Breast epithelium (tissue), 4 donors: ENCODE results near the gene ZNF491. TPM values are rescaled to one million over a fixed set of nuclear protein-coding genes. Genes with fewer than 3 reads are reported as not detected.
"Not testable (repeated sequence)": the region's sequence is repeated elsewhere in the genome, so short reads cannot be mapped to it uniquely, and the experiment has no call there.

ENCODE experiments used
- DNase-seq, 2 donors: peaks; one replicate each; pipeline ENCODE4 v3.0.0-alpha.2; 2019; ENCODE audit warnings: low spot score in 2 of 2
- H3K27ac ChIP-seq, 2 donors: fragments of 200-600 bp; sonication (generic) in 1 of 2; one replicate each; pipeline ENCODE4 v1.5.1; 2016 to 2019; ENCODE audit warnings: mild to moderate bottlenecking in 1 of 2
- H3K27me3 ChIP-seq, 2 donors: fragments of 200-600 bp; sonication (generic) in 1 of 2; one replicate each; pipeline versions ENCODE4 v1.5.1 to v1.6.0; 2017 to 2019; ENCODE audit warnings: control low read depth in 1 of 2, mild to moderate bottlenecking in 1 of 2
- H3K36me3 ChIP-seq: fragments of 200-600 bp; one replicate; pipeline ENCODE4 v1.5.1; 2019
- H3K4me1 ChIP-seq, 2 donors: fragments of 200-600 bp; sonication (generic); one replicate each; pipeline ENCODE4 v1.5.1; 2016 to 2019; ENCODE audit warnings: control low read depth in 1 of 2
- H3K4me3 ChIP-seq, 3 donors: fragments of 200-600 bp; sonication (generic); 1 replicate in 2 of 3; 2 replicates in 1 of 3; pipeline ENCODE4 v1.5.1; 2016 to 2019; ENCODE audit warnings: mild to moderate bottlenecking in 3 of 3, moderate library complexity in 2 of 3
- H3K9me3 ChIP-seq, 2 donors: fragments of 200-600 bp; sonication (generic) in 1 of 2; one replicate each; pipeline ENCODE4 v1.5.1; 2016 to 2019; ENCODE audit warnings: control low read depth in 1 of 2
- POLR2A ChIP-seq: fragments of 450-650 bp; IDR thresholded peaks from one replicate; pipeline ENCODE4 v1.6.1; 2016; ENCODE audit warnings: antibody characterized with exemption, mild to moderate bottlenecking, moderate library complexity
- POLR2AphosphoS5 ChIP-seq, 3 donors: sonication (generic); formaldehyde crosslinking; IDR thresholded peaks; one replicate each; pipeline ENCODE4 v1.6.1; 2017; ENCODE audit warnings: antibody characterized with exemption in 3 of 3
- intact Hi-C: fragments of 100-400 bp; cut with DNase I; formaldehyde crosslinking; loops from one replicate; pipeline ENCODE4 v1.15.1; 2023; ENCODE audit warnings: low total_unique reads
- total RNA-seq, 3 donors: library from RNA; depleted of rRNA; stranded (reverse); fragments of >200 nt; gene quantifications; one replicate each; pipeline ENCODE4 v1.1.0, GENCODE V29; 2016
- TF ChIP-seq, protein P1 (sequence below), 3 donors: fragments of 450-650 bp; IDR thresholded peaks; one replicate each; pipeline ENCODE4 v1.5.1; 2016 to 2017; ENCODE audit warnings: antibody characterized with exemption in 3 of 3, mild to moderate bottlenecking in 3 of 3, moderate library complexity in 3 of 3

The ZNF491 gene
- total RNA-seq, 3 donors from 2014 or later = 1.6 to 3.9 (median 3.2) TPM

DNA sequence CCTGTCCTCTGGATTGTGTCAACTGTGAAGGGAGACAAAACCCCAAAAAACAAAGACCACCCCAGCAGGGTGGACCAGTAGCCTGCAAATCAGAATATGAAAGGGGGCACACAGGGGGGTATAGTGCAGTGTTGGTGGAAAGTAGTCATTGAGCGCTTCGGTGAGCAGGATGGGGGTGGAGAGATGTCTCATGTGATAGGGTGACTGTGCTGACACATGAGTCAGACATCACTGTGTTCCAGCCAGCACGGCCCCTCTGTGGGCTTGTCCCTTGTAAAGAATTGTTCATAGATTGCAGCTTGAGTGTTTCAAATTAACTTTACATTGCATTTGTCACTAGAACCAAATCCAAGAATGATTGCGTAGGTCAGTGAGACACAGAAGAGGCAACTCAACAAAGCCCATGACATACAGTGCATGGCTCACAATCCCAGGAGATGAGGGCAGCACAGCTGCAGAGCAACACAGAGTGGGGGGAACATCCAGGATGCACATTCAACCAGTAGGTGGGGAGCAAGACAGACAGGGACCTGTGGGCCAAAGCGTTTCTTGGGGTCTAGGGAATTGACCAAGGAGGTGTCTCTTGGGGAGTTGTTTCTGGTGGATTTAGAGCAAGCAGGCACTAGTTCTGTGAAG lies 23.3 kb downstream of the ZNF491 start:
- DNase-seq = no peak
- intact Hi-C loops = no loop called here
- H3K9me3 ChIP-seq = peaks cover 7 to 31% of the 10 kb centered on the region in 2 donors
- H3K4me1 ChIP-seq = no peaks in the 10 kb centered on the region
- no peak overlapping the region for H3K27ac ChIP-seq
- TF ChIP-seq POLR2AphosphoS5 (IDR thresholded peaks at IDR 0.05) = no peak
- TF ChIP-seq, protein P1, sequence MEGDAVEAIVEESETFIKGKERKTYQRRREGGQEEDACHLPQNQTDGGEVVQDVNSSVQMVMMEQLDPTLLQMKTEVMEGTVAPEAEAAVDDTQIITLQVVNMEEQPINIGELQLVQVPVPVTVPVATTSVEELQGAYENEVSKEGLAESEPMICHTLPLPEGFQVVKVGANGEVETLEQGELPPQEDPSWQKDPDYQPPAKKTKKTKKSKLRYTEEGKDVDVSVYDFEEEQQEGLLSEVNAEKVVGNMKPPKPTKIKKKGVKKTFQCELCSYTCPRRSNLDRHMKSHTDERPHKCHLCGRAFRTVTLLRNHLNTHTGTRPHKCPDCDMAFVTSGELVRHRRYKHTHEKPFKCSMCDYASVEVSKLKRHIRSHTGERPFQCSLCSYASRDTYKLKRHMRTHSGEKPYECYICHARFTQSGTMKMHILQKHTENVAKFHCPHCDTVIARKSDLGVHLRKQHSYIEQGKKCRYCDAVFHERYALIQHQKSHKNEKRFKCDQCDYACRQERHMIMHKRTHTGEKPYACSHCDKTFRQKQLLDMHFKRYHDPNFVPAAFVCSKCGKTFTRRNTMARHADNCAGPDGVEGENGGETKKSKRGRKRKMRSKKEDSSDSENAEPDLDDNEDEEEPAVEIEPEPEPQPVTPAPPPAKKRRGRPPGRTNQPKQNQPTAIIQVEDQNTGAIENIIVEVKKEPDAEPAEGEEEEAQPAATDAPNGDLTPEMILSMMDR (IDR thresholded peaks at IDR 0.05) = no peak
- no peaks in the 10 kb centered on the region for H3K27me3 ChIP-seq
- H3K4me3 ChIP-seq = no peak overlapping the region
- no peaks in the 10 kb centered on the region for H3K36me3 ChIP-seq

DNA sequence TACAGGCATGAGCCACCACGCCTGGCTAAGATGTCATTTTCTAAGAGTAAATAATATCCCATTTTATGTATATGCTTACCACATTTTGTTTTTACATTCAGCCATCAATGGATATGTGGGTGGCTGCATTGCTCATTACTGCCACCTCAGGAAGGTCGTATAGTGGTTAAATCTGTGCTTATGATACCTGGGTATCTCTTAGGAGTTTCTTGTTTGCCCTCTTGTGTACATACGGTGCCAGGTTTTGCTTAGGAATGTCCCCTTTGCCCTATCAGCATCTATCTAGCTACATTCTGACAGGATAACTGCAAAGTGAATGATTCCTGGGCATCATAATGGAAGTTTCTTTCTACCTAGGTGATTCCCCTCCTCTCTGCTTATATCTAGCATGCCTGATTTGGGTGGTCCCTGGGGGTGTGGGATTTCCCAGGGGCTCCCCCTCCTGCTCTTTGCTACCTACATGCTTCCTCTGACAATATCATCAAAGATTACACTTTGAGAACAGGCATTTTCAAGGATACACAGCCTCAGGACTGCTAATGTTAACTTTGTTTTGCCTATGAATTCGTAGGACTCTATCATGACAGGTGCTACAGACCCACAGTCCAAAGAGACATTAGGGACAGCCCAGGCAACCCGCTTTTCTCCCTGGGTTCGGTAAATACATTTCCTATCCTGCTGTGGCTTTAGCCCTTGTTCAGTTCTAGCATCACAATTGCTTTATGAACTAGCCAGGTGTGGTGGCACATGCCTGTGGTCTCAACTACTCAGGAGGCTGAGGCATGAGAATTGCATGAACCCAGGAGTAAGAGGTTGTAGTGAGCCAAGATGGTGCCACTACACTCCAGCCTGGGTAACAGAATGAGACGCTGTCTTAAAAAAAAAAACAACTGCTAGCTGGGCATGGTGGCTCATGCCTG lies 30.9 kb downstream of the ZNF491 start:
- intact Hi-C loops, H3K36me3 ChIP-seq, H3K27ac ChIP-seq, H3K27me3 ChIP-seq, DNase-seq, H3K4me3 ChIP-seq, H3K4me1 ChIP-seq: not testable (repeated sequence)
- peaks cover 50 to 64% of the 10 kb centered on the region in 2 donors for H3K9me3 ChIP-seq

DNA sequence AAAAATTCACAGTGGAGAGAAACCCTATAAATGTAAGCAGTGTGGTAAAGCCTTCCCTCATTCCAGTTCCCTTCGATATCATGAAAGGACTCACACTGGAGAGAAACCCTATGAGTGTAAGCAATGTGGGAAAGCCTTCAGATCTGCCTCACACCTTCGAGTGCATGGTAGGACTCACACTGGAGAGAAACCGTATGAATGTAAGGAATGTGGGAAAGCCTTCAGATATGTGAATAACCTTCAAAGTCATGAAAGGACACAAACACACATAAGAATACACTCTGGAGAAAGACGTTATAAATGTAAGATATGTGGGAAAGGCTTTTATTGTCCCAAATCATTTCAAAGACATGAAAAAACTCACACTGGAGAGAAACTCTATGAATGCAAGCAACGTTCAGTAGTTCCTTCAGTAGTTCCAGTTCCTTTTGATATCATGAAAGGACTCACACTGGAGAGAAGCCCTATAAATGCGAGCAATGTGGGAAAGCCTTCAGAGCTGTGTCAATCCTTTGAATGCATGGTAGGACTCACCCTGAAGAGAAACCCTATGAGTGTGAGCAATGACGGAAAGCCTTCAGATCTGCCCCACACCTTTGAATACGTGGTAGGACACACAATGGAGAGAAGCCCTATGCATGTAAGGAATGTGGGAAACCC lies 34.1 kb downstream of the ZNF491 start:
- no peaks in the 10 kb centered on the region for H3K36me3 ChIP-seq
- TF ChIP-seq POLR2A (no peak), POLR2AphosphoS5 (IDR thresholded peaks at IDR 0.05) (no peak)
- TF ChIP-seq, protein P1 (IDR thresholded peaks at IDR 0.05) = no peak
- H3K4me1 ChIP-seq = no peaks in the 10 kb centered on the region
- no peak overlapping the region for H3K4me3 ChIP-seq
- peaks cover 50 to 72% of the 10 kb centered on the region in 2 donors for H3K9me3 ChIP-seq
- H3K27ac ChIP-seq = no peak overlapping the region
- DNase-seq = no peak
- no peaks in the 10 kb centered on the region for H3K27me3 ChIP-seq
- intact Hi-C loops = no loop called here

DNA sequence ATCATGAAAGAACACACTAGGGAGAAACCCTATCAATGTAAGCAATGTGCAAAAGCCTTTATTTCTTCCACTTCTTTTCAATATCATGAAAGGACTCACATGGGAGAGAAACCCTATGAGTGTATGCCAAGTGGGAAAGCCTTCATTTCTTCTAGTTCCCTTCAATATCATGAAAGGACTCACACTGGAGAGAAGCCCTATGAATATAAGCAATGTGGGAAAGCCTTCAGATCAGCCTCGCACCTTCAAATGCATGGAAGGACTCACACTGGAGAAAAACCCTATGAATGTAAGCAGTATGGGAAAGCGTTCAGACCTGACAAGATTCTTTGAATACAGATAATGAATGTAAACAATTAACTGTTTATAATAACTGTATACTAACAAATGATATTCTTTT lies 35.2 kb downstream of the ZNF491 start:
- H3K4me3 ChIP-seq = no peak overlapping the region
- TF ChIP-seq, protein P1 (IDR thresholded peaks at IDR 0.05) = no peak
- TF ChIP-seq POLR2A (no peak), POLR2AphosphoS5 (IDR thresholded peaks at IDR 0.05) (no peak)
- intact Hi-C loops = no loop called here
- H3K4me1 ChIP-seq = no peaks in the 10 kb centered on the region
- no peaks in the 10 kb centered on the region for H3K27me3 ChIP-seq
- DNase-seq = no peak
- peaks cover 44 to 71% of the 10 kb centered on the region in 2 donors for H3K9me3 ChIP-seq
- no peak overlapping the region for H3K27ac ChIP-seq
- no peaks in the 10 kb centered on the region for H3K36me3 ChIP-seq

DNA sequence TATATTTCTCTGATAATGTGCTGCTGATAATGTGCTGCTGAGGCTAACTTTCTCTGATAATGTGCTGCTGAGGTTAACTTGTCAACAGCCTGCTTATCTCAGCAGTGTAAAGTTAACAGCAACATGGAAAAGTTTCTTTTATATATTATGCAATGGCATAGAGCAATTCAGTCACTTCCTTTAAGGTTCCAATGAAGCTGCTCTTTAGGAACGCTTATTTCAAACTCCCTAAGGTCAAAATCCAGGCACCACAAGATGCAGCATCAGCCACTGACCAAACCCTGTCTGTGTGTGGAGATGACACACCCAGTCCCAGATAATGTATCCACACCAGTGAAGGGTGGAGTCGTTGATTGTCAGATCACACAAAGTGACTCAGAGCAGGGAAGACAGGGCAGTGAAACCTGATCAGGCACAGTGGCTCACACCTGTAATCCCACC lies 37.3 kb downstream of the ZNF491 start:
- H3K9me3 ChIP-seq = peaks cover 36 to 51% of the 10 kb centered on the region in 2 donors
- H3K36me3 ChIP-seq, intact Hi-C loops, H3K4me1 ChIP-seq, H3K27ac ChIP-seq, H3K4me3 ChIP-seq, DNase-seq, H3K27me3 ChIP-seq: not testable (repeated sequence)

- Histone ChIP-seq H3K27ac (no peak overlapping the region), H3K4me3 (no peak overlapping the region), H3K27me3 (no peaks in the 10 kb centered on the region), H3K9me3 (no peaks in the 10 kb centered on the region), H3K4me1 (no peaks in the 10 kb centered on the region), H3K36me3 (no peaks in the 10 kb centered on the region)
- intact Hi-C loops = no loop called here
- DNase-seq = no peak
- TF ChIP-seq, protein P1 (IDR thresholded peaks at IDR 0.05) = no peak
- TF ChIP-seq POLR2AphosphoS5 (IDR thresholded peaks at IDR 0.05) = no peak
- TF ChIP-seq POLR2A = no peak
Measured at GRCh38 chr19:11843722-11844121, 45.4 kb downstream of the ZNF491 start.

DNA sequence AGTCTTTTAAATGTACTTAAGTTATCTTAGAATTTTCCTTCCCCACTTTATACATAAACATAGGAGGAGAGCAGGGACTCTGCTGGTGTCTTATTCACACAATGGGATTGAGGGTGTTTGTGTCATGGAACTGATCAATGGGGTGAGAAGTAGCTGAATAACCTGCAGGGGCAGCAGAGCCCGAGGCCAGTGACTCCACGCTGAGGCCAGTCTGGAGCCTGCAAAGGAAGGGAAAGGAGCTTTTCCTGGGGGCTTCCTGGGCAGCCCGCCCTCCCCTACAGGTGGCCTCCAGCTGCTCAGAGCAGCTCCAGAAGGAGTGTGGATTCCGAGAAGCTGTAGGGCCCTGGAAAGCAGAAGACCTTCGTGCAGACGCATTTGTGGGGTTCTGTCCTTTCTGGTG lies 49.3 kb downstream of the ZNF491 start:
- intact Hi-C loops = loop anchor here (1.0 kb wide), 1 partner anchor 32 kb away; no protein-coding TSS in a partner anchor
- not testable (repeated sequence) for H3K4me3 ChIP-seq, H3K4me1 ChIP-seq, H3K36me3 ChIP-seq, H3K27me3 ChIP-seq, DNase-seq, H3K9me3 ChIP-seq, H3K27ac ChIP-seq
